ELF-1 (cell line): Measurements from ENCODE around the gene PAGE3.

ENCODE experiments used
- DNase-seq: peaks from one replicate; pipeline ENCODE4 v3.0.0-alpha.2; 2016; ENCODE audit warnings: low read depth, low spot score

The PAGE3 gene, protein sequence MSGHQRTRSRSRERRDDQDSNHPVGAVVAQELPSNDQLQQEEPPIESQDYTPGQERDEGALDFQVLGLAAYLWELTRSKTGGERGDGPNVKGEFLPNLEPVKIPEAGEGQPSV

GRCh38 chrX:55264816-55265215, at the start of gene PAGE3:
Gene PAGE3 (minus strand): TSS chrX:55264916. CDS start chrX:55263903, 1,013 bp downstream.
- DNase-seq: no peak

- no peak for DNase-seq
These were observed 47.9 kb upstream of the PAGE3 start for GRCh38 chrX:55312655-55313054.

DNA sequence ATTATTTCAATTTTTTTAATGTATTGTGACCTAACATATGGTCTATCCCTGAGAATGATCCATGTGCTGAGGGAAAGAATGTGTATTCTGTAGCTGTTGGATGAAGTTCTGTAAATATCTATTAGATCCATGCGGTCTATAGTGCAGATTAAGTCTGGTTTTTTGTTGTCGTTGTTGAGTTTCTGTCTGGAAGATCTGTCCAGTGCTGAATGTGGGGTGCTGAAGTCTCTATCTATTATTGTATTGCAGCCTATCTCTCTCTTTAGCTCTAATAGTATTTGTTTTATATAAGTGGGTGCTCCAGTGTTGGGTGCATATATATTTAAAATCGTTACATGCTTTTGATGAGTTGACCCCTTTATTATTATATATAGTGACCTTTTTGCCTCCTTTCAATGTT, 26.2 kb upstream of the PAGE3 start:
- no peak for DNase-seq

DNA sequence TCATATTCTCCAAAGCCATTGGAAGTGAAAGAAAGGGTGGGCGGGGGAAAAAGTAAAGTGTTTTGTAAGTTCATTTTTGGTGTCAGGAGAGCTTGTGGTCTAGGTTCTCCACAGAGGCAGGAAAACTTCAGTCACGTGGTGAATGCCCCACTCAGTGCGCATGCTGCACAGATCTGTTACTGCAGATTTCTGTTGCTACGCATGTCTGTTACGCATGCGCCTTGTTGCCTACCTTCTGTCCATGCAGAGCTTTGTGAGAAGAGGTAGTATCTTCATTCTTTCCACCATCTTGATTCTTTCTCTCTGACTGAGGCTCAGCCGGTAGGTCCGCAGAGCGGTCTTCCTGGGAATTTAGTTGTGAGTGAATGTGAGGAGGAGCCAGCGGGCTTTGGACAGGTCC, 15.1 kb upstream of the PAGE3 start:
- no peak for DNase-seq

GRCh38 chrX:55260806-55261205, 3.9 kb downstream of the PAGE3 start:
- no peak for DNase-seq

- DNase-seq: no peak
These were observed 11.2 kb downstream of the PAGE3 start for GRCh38 chrX:55253528-55253927.

- DNase-seq: no peak
These were observed 23.9 kb downstream of the PAGE3 start for GRCh38 chrX:55240788-55241340.

GRCh38 chrX:55220119-55220794, 44.5 kb downstream of the PAGE3 start, which contains the start of gene PAGE5:
Gene PAGE5 (plus strand): TSS chrX:55220346. CDS start chrX:55221383, 1,037 bp downstream.
- DNase-seq: no peak

- no peak for DNase-seq
These were observed 51.3 kb downstream of the PAGE3 start for GRCh38 chrX:55213381-55213780.

DNA sequence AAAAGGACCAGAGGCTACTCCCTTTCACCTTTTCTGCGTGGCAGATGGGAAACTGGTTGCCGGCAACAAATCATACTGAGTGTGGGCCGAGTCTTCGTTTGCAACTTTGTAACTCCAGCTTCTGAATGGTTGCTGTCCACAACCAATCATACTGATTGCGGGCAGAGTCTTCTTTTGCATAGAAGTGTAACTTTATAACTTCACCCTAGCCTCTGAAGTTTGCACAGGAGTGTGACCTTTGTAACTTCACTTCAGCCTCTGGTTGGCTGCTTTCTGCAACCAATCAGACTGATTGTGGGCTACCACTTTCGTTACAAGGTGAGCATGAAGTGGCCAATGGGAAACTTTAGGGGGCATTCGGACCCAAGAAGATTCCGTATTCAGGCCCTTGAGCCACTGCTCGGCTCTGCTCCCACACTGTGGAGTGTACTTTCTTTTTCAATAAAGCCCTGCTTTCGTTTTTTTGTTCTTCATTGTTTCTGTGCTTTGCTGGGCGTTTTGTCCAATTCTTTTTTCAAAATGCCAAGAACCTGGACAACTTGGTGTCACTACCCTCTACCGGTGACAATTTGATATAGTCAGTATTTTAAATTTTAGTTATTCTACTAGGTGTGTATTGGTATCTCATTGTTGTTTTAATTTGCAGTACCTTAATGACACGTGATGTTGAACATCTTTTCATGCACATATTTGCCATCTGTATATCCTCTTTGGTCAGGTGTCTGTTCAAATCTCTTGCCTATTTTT, 53.6 kb downstream of the PAGE3 start:
- DNase-seq: no peak
